ENCODE data around the gene AGR2.

The AGR2 gene

DNA sequence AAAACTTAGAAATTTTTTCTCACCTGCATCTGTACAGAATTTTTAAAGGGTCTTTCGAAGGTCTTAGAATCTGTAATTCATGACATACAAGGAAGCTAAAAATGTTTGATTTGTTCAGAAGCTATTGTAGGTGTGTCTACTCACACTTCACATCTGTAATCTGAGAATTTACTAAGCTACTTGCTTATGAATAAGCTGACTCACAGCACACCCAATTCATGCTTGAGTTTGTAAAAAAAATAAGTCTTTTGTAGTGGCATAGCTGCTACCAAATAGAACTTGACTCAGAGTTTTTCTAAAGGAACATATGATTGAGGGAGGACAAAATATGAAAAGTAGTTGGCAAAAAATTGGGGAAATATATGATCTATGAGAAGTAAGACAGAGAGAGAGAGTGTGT lies 12.7 kb upstream of the AGR2 start:
- TF ChIP-seq TCF12 (IDR thresholded peaks at IDR 0.05; ENCODE audit: low read depth) (no peak), FOXM1 (IDR thresholded peaks at IDR 0.05; ENCODE audit: borderline replicate concordance, low read depth) (no peak), CEBPB (IDR thresholded peaks at IDR 0.05) (no peak), TAF1 (IDR thresholded peaks at IDR 0.05; ENCODE audit: low read depth) (no peak), USF1 (IDR thresholded peaks at IDR 0.05) (no peak), YY1 (IDR thresholded peaks at IDR 0.05; ENCODE audit: low read depth) (no peak), CREB1 (IDR thresholded peaks at IDR 0.05; ENCODE audit: low read depth) (no peak), RAD21 (IDR thresholded peaks at IDR 0.05; ENCODE audit: low read depth) (no peak), TEAD4 (IDR thresholded peaks at IDR 0.05) (no peak), NFIC (IDR thresholded peaks at IDR 0.05) (no peak)
- TF ChIP-seq, protein P1, sequence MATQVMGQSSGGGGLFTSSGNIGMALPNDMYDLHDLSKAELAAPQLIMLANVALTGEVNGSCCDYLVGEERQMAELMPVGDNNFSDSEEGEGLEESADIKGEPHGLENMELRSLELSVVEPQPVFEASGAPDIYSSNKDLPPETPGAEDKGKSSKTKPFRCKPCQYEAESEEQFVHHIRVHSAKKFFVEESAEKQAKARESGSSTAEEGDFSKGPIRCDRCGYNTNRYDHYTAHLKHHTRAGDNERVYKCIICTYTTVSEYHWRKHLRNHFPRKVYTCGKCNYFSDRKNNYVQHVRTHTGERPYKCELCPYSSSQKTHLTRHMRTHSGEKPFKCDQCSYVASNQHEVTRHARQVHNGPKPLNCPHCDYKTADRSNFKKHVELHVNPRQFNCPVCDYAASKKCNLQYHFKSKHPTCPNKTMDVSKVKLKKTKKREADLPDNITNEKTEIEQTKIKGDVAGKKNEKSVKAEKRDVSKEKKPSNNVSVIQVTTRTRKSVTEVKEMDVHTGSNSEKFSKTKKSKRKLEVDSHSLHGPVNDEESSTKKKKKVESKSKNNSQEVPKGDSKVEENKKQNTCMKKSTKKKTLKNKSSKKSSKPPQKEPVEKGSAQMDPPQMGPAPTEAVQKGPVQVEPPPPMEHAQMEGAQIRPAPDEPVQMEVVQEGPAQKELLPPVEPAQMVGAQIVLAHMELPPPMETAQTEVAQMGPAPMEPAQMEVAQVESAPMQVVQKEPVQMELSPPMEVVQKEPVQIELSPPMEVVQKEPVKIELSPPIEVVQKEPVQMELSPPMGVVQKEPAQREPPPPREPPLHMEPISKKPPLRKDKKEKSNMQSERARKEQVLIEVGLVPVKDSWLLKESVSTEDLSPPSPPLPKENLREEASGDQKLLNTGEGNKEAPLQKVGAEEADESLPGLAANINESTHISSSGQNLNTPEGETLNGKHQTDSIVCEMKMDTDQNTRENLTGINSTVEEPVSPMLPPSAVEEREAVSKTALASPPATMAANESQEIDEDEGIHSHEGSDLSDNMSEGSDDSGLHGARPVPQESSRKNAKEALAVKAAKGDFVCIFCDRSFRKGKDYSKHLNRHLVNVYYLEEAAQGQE (IDR thresholded peaks at IDR 0.05; ENCODE audit: low read depth): no peak

GRCh38 chr7:16816824-16817223 lies 12.0 kb upstream of the AGR2 start:
- TF ChIP-seq TEAD4 (IDR thresholded peaks at IDR 0.05): no peak

- TF ChIP-seq YY1 (IDR thresholded peaks at IDR 0.05; ENCODE audit: low read depth) (no peak), EGR1 (IDR thresholded peaks at IDR 0.05) (no peak), ZBTB7A (IDR thresholded peaks at IDR 0.05; ENCODE audit: low read depth) (no peak), NFIC (IDR thresholded peaks at IDR 0.05) (no peak), USF1 (IDR thresholded peaks at IDR 0.05) (no peak), RAD21 (IDR thresholded peaks at IDR 0.05; ENCODE audit: low read depth) (no peak), CREB1 (IDR thresholded peaks at IDR 0.05; ENCODE audit: low read depth) (no peak)
- TF ChIP-seq, protein P1 (IDR thresholded peaks at IDR 0.05; ENCODE audit: low read depth): no peak
- TF ChIP-seq, protein P2, sequence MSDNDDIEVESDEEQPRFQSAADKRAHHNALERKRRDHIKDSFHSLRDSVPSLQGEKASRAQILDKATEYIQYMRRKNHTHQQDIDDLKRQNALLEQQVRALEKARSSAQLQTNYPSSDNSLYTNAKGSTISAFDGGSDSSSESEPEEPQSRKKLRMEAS (IDR thresholded peaks at IDR 0.05): no peak
Observed at GRCh38 chr7:16815001-16815400, 10.2 kb upstream of the AGR2 start.

DNA sequence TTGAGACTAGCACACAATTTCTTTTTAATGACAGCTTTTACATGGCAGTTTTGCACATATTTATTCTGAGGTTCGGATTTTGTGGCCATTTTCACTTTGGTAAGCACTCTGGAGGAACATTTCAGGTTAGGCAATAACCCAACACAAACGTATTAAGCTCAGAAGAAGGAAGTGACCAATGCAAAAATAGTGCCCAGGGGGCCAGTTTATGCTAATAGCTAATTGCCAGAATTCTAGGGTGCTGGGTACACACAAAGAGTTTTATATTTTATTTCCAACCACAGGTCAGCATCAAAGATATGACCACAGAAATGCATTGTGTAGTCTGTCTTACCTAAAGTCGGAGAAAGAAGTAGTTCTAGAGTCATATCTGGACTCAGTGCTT lies 8.4 kb upstream of the AGR2 start:
- no peak for TF ChIP-seq USF1 (IDR thresholded peaks at IDR 0.05)
- no peak for TF ChIP-seq FOXM1 (IDR thresholded peaks at IDR 0.05; ENCODE audit: borderline replicate concordance, low read depth)

DNA sequence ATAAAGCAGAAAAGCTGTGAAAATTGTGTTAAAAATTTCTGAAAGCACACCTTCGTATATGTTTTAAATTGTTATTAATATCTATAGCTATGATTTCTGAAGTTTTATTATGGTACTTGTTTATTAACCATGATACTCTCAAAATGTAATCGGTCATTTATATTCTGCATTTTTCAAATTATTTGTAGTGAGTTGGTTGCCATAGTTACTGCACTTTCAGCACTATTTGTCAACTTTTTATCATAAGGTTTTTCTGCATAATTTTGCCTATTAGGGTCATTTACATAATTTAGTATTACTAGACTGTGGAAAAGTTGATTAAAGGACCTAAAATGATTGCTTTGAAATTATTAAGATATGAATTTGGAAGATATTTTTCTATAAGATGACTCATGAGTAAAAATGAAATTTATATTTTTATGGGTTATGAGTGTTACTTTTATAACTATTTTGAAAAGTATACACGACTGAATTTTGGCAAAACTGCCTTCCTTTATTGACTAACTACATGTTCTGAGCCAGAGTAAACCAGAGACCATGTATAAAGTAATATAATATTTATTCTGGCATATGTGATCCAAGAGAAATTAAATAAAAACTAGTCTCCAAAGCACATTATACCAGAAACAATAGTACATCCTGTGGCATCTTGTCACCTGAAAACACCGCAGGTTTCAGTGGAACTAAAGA lies 7.9 kb upstream of the AGR2 start:
- no peak for TF ChIP-seq ZBTB7A (IDR thresholded peaks at IDR 0.05; ENCODE audit: low read depth)
- TF ChIP-seq FOXM1 (IDR thresholded peaks at IDR 0.05; ENCODE audit: borderline replicate concordance, low read depth): no peak
- no peak for TF ChIP-seq TCF12 (IDR thresholded peaks at IDR 0.05; ENCODE audit: low read depth)
- no peak for TF ChIP-seq CEBPB (IDR thresholded peaks at IDR 0.05)
- no peak for TF ChIP-seq CREB1 (IDR thresholded peaks at IDR 0.05; ENCODE audit: low read depth)
- TF ChIP-seq EP300 (IDR thresholded peaks at IDR 0.05; ENCODE audit: borderline replicate concordance): no peak
- TF ChIP-seq USF1 (IDR thresholded peaks at IDR 0.05): no peak
- TF ChIP-seq NFIC (IDR thresholded peaks at IDR 0.05): no peak
- TF ChIP-seq TAF1 (IDR thresholded peaks at IDR 0.05; ENCODE audit: low read depth): no peak
- TF ChIP-seq RAD21 (IDR thresholded peaks at IDR 0.05; ENCODE audit: low read depth): no peak
- TF ChIP-seq, protein P2 (IDR thresholded peaks at IDR 0.05): no peak
- TF ChIP-seq, protein P1 (IDR thresholded peaks at IDR 0.05; ENCODE audit: low read depth): no peak
- TF ChIP-seq TEAD4 (IDR thresholded peaks at IDR 0.05): no peak
- TF ChIP-seq EGR1 (IDR thresholded peaks at IDR 0.05): no peak
- TF ChIP-seq YY1 (IDR thresholded peaks at IDR 0.05; ENCODE audit: low read depth): no peak

Data from Ishikawa (cell line).